HG03469 (cell line): ENCODE data around the gene NUP205.
"Not testable (repeated sequence)": the region's sequence is repeated elsewhere in the genome, so short reads cannot be mapped to it uniquely, and the experiment has no call there.

Experiments used
- ATAC-seq: cut with Tn5 transposase; IDR thresholded peaks from one replicate; pipeline ENCODE4 v1.9.1; 2021; ENCODE audit warnings: mild to moderate bottlenecking, moderate library complexity, moderate number of reproducible peaks; ENCODE audit not compliant: unreplicated experiment

NUP205 gene

DNA sequence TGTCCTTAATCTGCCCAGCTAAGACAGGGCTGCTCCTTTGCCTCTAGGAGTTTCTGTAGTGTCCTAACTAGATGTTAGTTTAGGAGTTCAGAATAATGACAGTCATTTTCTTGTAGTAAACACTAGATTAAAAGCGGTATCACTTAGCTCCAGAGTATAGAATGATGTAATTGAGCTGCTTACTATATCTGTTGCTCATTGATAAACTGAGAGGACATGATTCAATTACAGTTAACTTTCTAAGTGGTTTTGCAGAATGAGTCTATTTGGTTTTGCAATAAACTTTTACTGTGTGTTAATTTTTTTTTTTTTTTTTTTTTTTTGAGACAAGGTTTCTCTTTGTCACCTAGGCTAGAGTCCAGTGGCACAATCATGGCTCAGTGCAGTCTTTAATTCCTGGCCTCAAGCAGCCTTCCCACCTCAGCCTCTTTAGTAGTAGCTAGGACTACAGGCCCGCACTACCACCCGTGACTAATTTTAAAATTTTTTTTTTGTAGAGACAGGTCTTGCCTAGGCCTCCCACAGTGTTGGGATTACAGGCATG lies 106.4 kb downstream of the NUP205 start:
- no peak for ATAC-seq

DNA sequence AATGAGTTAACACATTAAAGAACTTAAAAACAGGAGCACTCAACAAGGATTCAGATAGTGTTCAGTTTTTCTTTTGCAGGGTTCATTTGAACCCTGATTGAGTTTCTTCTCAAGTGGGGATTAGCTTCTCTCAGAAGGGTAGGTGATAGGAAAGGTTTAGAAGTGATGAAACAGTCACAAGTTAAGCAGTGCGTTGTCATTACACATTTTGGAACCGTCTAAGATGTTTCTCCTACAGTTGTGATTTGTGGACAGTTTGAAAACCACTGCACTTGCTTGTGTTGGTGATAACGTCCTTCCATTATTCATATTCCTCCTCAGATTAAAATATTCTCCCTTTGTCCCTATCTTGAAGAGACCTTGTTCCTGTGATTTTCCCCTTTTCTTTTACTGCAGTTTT lies 107.3 kb downstream of the NUP205 start:
- no peak for ATAC-seq

DNA sequence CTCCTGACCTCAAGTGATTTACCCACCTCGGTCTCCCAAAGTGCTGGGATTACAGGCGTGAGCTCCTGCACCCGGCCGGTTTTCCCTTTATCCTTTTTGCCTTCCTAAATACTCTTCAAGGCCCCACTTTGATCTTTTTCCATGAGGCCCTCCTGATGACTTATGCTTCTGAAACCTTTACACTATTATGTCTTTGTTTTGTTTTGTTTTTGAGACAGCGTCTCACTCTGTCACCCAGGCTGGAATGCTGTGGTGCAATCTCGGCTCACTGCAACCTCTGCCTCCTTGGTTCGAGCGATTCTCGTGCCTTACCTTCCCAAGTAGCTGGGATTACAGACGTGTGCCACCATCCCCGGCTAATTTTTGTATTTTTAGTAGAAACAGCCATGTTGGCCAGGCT lies 108.4 kb downstream of the NUP205 start:
- no peak for ATAC-seq

DNA sequence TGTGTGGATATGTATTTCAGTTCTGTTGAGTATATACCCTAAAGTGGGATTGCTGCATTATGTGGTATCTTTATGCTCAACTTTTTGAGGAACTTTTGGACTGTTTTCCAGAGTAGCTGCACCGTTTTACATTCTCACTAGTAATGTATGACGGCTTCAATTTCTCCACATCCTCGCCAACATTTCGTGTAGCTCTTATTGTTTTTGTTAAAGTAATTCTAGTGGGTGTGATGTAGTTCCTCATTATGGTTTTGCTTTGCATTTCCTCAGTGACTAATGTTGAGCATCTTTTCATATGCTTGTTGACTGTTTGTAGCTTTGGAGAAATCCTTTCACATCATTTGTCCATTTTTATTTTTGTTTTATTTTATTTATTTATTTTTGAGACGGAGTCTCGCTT lies 109.1 kb downstream of the NUP205 start:
- ATAC-seq = no peak

DNA sequence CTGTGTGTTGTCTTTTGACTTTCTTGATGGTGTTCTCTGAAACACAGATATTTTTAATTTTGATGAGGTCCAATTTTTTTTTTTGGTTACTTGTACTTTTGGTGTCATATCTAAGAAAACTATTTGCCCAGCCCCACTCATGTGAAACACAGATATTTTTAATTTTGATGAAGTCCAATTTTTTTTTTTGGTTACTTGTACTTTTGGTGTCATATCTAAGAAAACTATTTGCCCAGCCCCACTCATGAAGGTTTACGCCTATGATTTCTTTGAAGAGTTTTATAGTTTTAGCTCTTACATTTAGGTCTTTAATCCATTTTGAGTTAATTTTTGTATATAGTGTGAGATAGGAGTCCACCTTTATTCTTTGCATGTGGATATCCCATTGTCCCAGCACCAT lies 109.9 kb downstream of the NUP205 start:
- ATAC-seq = not testable (repeated sequence)

DNA sequence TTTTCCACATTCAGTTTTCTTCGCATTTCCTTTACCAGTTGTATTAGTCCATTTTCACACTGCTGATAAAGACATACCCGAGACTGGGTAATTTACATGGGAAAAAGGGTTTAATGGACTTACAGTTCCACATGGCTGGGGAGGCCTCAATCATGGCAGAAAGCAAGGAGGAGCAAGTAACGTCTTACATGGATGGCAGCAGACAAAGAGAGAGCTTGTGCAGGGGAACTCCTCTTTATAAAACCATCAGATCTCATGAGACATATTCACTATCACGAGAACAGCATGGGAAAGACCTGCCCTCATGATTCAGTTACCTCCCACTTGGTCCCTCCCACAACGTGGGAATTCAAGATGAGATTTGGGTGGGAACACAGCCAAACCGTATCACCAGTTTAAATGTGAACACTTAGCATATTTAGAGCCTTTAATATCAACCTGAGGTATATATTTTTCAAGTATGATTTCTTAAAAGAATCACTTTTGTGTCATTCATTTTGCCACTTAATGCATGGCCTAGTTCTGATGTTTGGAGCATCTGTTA lies 111.2 kb downstream of the NUP205 start:
- ATAC-seq = not testable (repeated sequence)

DNA sequence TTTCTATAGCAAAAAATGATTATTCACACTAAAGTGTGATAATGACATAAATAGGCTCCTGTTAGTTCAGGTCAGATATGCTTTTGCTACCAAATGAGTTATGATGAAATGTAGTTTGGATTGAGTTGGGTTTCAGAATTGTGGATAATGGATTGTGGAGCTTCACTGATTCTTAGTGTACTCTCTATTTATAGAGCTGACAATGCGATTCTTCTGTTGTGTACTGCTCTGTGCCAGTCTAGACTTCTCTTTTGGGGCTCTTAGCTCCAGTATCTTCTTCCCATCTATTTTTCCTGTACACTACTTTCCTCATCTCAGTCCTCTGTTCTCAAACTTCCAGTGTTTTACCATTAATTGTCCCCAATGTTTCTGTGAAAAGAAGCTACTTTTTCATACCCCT lies 112.1 kb downstream of the NUP205 start:
- ATAC-seq = no peak

DNA sequence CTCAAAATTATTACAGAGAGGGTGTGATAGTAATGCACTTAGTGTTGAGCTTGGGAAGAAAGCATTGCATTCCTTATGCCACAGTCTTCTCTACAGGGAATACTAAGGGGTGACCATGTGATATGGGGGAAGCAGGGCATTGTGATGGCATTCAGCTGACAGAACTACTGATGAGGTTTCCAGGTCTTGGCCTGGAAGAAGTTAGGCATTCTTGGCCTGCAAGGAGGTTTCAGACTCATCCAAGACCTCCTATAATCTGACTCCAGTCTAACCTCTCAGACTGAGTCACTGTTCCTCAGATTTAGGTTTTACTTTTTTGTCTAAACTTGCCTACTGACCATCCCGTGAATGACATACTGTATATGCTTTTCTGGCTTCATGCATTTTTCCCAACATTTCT lies 112.5 kb downstream of the NUP205 start:
- no peak for ATAC-seq

DNA sequence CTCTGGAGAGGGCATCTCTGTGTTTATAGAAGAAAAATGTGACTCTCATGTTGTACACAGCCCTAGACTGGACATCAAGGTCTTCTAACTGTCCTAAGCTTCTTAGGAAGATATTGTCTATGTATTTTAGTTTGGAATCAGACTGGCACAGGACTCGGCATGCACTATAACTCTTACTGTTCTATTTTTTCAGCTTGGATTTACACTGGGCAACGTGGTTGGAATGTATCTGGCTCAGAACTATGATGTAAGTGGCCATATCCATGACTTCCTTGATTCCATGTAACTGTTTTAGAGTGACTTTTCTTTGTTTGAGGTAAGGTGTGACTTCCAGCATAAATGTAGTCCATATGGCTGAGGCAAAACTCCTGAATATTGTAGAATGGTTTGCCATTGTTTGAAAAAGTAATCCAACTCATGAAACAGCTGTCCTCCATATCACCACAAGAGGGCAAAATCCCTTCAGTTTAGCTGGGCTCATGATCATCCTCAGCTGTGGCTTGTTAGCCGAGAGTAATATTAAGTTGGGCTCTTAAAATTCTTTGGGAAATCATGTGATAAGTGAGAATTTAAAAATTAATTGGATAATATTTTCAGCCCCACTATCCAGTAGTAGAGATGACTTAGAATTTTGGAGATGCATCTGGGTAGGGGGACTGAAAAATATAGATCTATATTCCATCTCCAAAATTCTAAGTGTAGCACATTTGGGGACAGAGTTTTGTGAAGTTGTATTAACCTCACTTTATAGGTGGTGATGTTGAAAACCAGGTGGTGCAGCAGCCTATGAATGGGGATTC lies 115.0 kb downstream of the NUP205 start:
- ATAC-seq = peak; percentile 76

DNA sequence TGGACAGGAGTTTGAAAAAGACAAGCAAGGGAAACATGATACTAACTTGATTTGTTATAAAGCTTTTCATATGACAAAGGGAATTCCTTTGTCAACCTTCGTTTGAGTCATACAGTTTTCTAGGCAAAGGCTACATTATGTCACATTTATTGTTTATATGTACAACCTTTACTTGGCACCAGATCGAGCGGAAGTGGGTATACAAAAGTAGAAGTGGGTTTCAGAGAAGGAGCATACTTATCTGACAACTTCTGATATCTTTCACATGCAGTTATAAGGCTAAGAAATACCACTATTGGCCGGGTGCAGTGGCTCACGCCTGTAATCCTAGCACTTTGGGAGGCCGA lies 115.6 kb downstream of the NUP205 start:
- ATAC-seq = no peak

DNA sequence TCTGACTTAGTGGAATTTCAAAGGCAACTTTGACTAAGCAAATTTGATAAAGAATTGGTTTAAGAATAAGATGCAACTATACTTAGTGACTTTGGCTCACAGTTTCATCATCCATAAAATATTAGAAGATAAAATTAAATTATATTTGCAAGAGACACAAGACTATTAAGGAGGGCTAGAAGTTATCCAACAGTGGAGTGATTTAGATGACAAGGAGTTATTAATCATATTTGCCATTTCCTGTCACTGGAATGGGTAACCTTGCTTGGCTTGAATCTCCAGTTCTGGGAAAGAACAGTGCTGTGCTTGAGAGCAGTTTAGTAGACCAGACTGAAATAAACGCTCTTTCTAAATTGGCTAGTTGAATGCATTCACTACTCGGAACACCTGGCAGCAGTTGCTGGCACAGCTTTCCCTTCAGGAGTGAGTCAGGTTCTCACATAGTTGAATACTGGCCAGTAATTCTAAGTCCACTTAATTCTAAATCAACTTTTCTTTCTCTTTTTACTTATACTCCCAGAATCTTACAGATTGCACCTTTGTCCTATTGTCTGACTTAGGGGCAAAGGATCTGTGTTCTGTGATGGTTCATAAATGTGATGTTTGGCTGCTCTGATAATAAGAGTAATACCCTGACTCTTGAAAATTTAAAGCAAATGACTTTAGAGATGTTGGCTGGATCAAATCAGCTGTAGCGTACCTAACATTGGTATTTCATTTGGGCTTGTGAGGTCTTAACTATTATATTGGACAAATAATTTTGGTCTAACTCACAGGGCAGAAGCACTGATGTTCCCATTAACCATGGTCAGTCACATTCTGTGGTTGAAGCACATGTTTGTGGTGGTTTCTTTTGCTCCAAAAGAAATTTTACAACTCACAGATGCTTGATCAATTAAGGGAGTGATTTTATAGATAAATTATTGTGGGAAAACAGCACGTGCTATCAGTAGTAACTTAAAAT lies 121.2 kb downstream of the NUP205 start:
- no peak for ATAC-seq

DNA sequence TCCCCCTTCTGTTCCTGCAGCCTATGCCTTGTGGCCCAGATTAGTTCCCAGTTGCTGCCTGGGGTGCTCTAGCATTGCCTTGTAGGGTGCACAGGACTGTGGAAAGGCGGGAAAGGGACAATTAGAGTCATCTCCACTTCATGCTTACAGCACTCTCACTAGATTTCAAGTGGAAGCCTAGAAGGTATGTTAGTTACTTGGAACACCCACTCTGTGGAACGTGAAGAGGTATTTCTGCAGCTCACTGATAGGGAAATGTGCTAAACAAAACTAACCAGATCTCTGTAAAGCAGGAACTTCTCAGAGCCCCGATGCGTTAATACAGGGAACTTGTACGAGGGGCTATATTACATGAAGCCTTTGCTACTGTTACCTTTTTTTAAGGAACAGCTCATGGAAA lies 124.0 kb downstream of the NUP205 start:
- ATAC-seq = no peak

DNA sequence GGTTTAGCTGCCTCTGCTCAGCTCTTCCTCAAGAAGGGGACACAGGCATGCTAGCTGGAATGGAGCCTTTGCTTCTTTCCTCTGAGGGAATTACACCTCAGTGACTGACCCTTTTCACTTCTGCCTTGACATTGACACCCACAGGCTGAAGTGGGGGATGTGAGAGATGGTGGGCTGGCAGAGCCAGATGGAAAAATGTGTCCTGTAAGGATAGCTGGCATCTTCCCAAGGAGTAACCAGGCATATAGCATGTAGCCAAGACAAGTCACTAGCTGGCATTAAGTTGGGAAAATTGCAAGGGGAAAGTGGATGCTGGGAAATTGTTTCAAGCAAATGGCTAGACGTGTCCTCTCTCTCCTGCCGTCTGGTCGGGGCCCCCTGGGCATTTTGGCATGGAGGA lies 124.5 kb downstream of the NUP205 start:
- ATAC-seq = no peak

DNA sequence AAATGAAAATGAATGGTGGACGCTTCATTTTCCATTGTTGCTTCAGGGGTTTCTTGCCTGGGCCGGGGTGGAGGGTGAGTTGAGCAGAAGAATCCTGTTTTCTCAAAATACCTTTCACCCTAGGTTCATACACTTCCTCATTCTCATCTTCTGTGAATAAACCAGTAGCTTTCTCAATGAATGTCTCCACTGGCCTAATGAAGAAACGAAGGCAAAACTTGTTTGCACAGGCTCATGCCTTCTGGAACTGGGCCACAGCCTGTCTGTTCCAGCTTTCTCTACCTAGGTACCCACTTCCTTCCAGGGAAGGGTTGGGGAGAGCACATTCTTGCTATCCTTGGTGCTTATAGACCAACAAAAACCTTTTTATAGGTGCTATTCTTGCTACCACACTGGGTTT lies 125.9 kb downstream of the NUP205 start:
- no peak for ATAC-seq

DNA sequence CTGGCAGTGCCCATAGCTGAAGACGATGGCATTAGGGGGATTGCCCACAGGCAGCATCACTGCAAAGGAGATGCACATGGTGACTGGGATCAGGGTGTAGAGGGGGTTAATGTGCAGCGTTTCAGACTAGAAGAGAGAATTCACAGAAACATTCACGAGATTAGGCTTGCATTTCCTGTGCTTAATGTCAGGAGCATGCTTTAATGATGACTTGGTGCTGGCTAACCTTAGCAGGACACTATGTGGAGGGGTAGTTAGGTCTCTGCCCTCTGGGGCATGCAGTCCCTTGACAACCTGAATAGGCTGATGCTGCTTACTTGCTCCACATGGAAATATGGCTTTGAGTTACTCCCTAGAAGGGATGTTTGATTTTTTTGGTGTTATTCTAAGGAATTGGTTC lies 126.4 kb downstream of the NUP205 start:
- ATAC-seq = no peak

DNA sequence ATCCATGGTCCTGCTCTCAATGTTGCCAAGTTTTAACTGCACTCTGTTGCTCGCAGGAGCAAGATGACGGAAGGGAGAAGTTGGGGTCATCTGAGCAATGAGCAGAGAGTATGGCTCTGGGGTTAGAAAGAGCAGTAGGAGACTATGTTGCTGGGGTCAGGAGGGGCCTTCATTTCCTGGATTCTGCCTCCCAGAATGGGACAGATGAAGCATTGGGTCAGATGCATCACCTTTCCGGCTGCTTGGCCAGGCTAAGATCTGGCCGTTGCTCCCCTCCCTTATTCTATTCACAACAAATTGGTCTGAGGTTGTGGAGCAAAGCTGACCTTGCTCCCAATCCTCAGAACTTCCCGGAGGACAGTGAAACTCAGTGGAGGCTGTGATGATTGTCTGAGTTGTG lies 127.0 kb downstream of the NUP205 start:
- no peak for ATAC-seq

DNA sequence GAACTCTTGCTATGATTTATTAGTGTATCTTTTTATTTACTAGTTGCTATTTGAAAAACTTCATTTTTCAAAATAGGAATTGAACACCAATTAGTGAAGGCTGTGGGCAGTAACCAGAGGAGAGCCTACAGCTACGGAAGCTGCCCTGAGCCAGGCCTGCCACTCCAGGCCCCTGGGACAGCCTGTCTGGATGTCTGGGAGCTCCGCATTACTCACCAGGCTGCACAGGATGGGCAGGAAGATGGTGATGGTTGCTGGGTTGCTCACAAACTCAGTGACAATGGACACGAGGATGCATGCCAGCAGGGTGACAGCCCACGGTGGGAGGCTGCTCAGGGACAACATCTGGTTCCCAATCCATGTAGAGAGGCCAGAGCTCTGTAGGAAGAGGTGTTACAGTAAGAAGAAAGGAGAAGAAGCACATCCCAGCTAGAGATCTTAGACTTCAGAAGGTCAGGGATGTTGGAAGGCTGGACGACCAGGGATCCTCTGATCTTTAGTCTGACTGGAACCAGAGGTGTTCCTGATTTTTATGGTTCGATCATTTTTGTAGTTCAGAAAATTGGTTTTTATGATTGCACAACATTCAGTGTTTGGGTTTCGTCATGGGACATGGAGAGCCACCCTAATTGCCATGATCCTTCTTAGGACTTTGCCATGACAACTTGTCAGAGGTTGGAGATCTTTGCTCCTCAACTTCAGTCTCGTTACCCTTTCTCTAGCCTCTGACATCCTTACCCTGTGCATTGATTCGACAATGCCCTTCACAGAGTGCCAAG lies 127.8 kb downstream of the NUP205 start:
- ATAC-seq = no peak

DNA sequence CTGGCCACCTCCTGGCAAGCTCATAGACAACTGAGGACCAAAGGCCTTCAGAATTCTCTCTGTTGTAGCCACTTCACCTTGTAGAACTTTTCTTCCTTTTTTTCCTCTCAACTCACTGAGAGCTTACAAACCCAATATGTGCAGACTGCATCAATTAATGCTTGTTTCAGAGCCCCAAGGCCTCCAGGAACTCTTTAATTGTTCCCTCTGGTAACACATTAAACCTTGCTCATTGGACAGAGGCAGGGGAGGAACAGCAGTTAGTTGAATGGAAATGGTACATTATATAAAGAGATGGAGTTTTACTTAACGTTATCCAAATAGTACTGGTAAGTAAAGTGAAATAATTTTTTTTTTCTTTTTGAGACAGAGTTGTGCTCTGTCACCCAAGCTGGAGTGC lies 129.7 kb downstream of the NUP205 start:
- no peak for ATAC-seq

DNA sequence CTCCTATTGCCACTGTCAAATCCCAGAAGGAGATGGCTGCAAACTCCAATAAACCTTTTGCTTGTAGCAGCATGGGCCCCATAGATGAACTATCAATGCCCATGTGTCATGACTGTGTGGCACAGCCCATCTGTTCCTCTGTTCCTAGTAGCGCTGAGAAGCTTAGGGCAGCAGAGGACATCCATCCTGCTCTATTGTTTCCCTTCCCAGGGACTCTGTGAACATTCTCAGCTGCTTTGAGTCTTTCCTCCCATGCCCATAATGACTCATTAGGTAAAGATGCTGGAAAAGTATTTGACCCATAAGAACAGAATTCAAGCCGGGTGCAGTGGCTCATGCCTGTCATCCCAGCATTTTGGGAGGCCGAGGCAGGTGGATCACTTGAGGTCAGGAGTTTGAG lies 132.8 kb downstream of the NUP205 start:
- no peak for ATAC-seq

DNA sequence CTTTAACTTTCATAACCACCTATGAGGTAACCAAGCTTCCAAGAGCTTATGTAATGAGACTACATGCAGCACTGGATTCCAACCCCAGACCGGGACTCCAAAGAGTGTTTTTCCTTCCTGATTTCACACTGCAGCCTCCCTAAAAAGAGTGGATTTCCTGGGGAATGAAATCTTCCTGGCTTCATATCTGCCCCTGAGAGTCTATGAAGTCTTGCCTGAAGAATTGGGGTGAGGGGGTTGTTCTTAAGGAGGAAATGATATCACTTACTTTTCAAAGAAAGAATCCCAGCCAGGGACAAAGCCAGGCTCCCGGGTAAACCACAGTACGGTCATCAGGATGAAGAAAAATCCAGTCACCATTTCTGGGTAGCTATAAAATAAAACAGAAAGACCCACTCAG lies 134.3 kb downstream of the NUP205 start:
- no peak for ATAC-seq

DNA sequence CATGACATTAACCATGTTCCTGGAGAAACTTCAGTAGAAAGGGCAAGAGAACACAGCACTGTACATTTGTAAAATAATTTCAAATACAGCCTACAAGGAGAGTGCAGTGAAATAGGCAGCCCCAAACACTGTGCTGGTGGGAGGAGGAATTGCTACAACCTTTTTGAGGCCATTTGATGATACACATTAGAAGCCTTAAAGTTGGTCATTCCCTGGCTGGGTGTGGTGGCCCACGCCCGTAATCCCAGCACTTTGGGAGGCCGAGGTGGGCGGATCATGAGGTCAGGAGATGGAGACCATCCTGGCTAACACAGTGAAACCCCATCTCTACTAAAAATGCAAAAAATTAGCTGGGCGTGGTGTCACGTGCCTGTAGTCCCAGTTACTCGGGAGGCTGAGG lies 134.9 kb downstream of the NUP205 start:
- not testable (repeated sequence) for ATAC-seq
